ENCODE data around the gene ADGRA1.

- TF ChIP-seq CTCF (IDR thresholded peaks at IDR 0.05) = no peak
- TF ChIP-seq POLR2A (IDR thresholded peaks at IDR 0.05) = no peak
Measured at GRCh38 chr10:133090101-133090500, 2.4 kb downstream of the ADGRA1 start.
